Upper lobe of left lung (tissue), 6 donors: ENCODE data around the gene CMTM8. TPM values are rescaled to one million over a fixed set of nuclear protein-coding genes. Genes with fewer than 3 reads are reported as not detected.
A peak's percentile ranks its signal among the peaks of the same experiment; 100 is the strongest.

ENCODE experiments used
- ATAC-seq, 2 donors: fragments of 200-7000 bp; cut with Tn5 transposase; one replicate each; pipeline ENCODE4 v1.9.1; 2022; ENCODE audit warnings: mild to moderate bottlenecking in 2 of 2, moderate library complexity in 2 of 2; ENCODE audit not compliant: low FRiP score in 2 of 2
- DNase-seq, 2 donors: peaks; one replicate each; pipeline ENCODE4 v3.0.0-alpha.2; 2019 to 2020
- H3K27ac ChIP-seq, 4 donors: fragments of 200-600 bp; sonication (generic); one replicate each; pipeline ENCODE4 v1.5.1; 2016 to 2019
- H3K27me3 ChIP-seq, 4 donors: fragments of 200-600 bp; sonication (generic); one replicate each; pipeline ENCODE4 v1.5.1; 2017 to 2019
- H3K36me3 ChIP-seq, 4 donors: fragments of 200-600 bp; sonication (generic); one replicate each; pipeline ENCODE4 v1.5.1; 2016 to 2019
- H3K4me1 ChIP-seq, 4 donors: fragments of 200-600 bp; sonication (generic); one replicate each; pipeline ENCODE4 v1.5.1; 2018 to 2019
- H3K4me3 ChIP-seq, 4 donors: fragments of 200-600 bp; sonication (generic); one replicate each; pipeline ENCODE4 v1.5.1; 2017 to 2019; ENCODE audit warnings: mild to moderate bottlenecking in 2 of 4, moderate library complexity in 1 of 4
- H3K9me3 ChIP-seq, 4 donors: fragments of 200-600 bp; sonication (generic); one replicate each; pipeline ENCODE4 v1.5.1; 2018 to 2019
- CTCF ChIP-seq, 6 experiments: fragments of 450-650 bp in 4 of 6; fragments of 200-600 bp in 2 of 6; sonication (generic) in 2 of 6; IDR thresholded peaks; one replicate each; pipeline ENCODE4 v1.5.1; 2016 to 2019; ENCODE audit warnings: antibody characterized with exemption in 6 of 6
- EP300 ChIP-seq, 4 donors: sonication (generic); formaldehyde crosslinking; IDR thresholded peaks; one replicate each; pipeline ENCODE4 v1.5.1; 2017; ENCODE audit warnings: antibody characterized with exemption in 4 of 4, control low read depth in 2 of 4
- POLR2A ChIP-seq, 4 donors: fragments of 450-650 bp; IDR thresholded peaks; one replicate each; pipeline ENCODE4 v1.5.1; 2016 to 2017; ENCODE audit warnings: antibody characterized with exemption in 4 of 4, mild to moderate bottlenecking in 2 of 4
- POLR2AphosphoS5 ChIP-seq, 2 donors: sonication (generic); formaldehyde crosslinking; IDR thresholded peaks; one replicate each; pipeline ENCODE4 v1.5.1; 2017; ENCODE audit warnings: antibody characterized with exemption in 2 of 2
- WGBS, 2 donors: methylation state at CpG; one replicate each; pipeline ENCODE4 v1.1.5; 2017 to 2018; 5-methylcytosine and 5-hydroxymethylcytosine counted together
- total RNA-seq, 6 donors: library from RNA; depleted of rRNA in 4 of 6; stranded (reverse); fragments of >200 nt in 4 of 6; gene quantifications; one replicate each; pipeline versions ENCODE4 v1.1.0 to v1.2.1, GENCODE V29; 2016 to 2021
- donor health status: DM: no; HTN: no; CAD: no; lungs with moderate emphysema.
- donor health status: DM: no; HTN: yes; CAD: no; lungs with severe emphysema.

The CMTM8 gene
- total RNA-seq, 6 donors from 2014 or later = 10.5 to 28.9 (median 19.6) TPM

- no peak overlapping the region for H3K27ac ChIP-seq
- no peak for DNase-seq
- no peaks in the 10 kb centered on the region for H3K36me3 ChIP-seq
- H3K27me3 ChIP-seq = no peaks in the 10 kb centered on the region
- WGBS, 2 donors = 71 to 75% methylated on average over 3 of the region's 3 CpGs
- H3K4me1 ChIP-seq = peaks cover 8 to 31% (median 18%) of the 10 kb centered on the region in 4 donors
- TF ChIP-seq CTCF (IDR thresholded peaks at IDR 0.05) (no peak), POLR2A (IDR thresholded peaks at IDR 0.05) (no peak), POLR2AphosphoS5 (IDR thresholded peaks at IDR 0.05) (no peak), EP300 (IDR thresholded peaks at IDR 0.05) (no peak)
- H3K9me3 ChIP-seq = no peaks in the 10 kb centered on the region
- H3K4me3 ChIP-seq = no peak overlapping the region
- ATAC-seq = no peak
Measured at GRCh38 chr3:32290619-32291018, 52.1 kb downstream of the CMTM8 start.

- Histone ChIP-seq H3K9me3 (no peaks in the 10 kb centered on the region), H3K4me3 (no peak overlapping the region), H3K27me3 (no peaks in the 10 kb centered on the region), H3K27ac (no peak overlapping the region), H3K36me3 (no peaks in the 10 kb centered on the region), H3K4me1 (peaks cover 0 to 28% (median 13%) of the 10 kb centered on the region in 4 donors)
- TF ChIP-seq POLR2AphosphoS5 (IDR thresholded peaks at IDR 0.05) (no peak), CTCF (IDR thresholded peaks at IDR 0.05) (no peak), POLR2A (IDR thresholded peaks at IDR 0.05) (no peak), EP300 (IDR thresholded peaks at IDR 0.05) (no peak)
- 60 to 74% methylated on average over 7 of the region's 7 CpGs for WGBS, 2 donors
- ATAC-seq (no peak), DNase-seq (no peak)
Measured at GRCh38 chr3:32292085-32292796, 53.8 kb downstream of the CMTM8 start.

GRCh38 chr3:32293903-32294302 lies 55.4 kb downstream of the CMTM8 start:
- no peaks in the 10 kb centered on the region for H3K9me3 ChIP-seq
- H3K27ac ChIP-seq = no peak overlapping the region
- TF ChIP-seq POLR2AphosphoS5 (IDR thresholded peaks at IDR 0.05) (no peak), CTCF (IDR thresholded peaks at IDR 0.05) (no peak), POLR2A (IDR thresholded peaks at IDR 0.05) (no peak), EP300 (IDR thresholded peaks at IDR 0.05) (no peak)
- H3K4me3 ChIP-seq = no peak overlapping the region
- no peaks in the 10 kb centered on the region for H3K36me3 ChIP-seq
- no peaks in the 10 kb centered on the region for H3K27me3 ChIP-seq
- ATAC-seq = no peak
- DNase-seq = peak in 1 of 2 donors; percentile 48
- H3K4me1 ChIP-seq = peaks cover 0 to 30% (median 13%) of the 10 kb centered on the region in 4 donors
- WGBS, 2 donors = 42 to 55% methylated on average over 3 of the region's 3 CpGs

GRCh38 chr3:32296251-32297204 lies 58.0 kb downstream of the CMTM8 start:
- Histone ChIP-seq H3K27ac (no peak overlapping the region), H3K27me3 (no peaks in the 10 kb centered on the region), H3K4me3 (no peak overlapping the region), H3K36me3 (no peaks in the 10 kb centered on the region), H3K9me3 (no peaks in the 10 kb centered on the region), H3K4me1 (peaks cover 0 to 29% (median 13%) of the 10 kb centered on the region in 4 donors)
- TF ChIP-seq POLR2AphosphoS5 (IDR thresholded peaks at IDR 0.05) (no peak), EP300 (IDR thresholded peaks at IDR 0.05) (no peak), POLR2A (IDR thresholded peaks at IDR 0.05) (no peak), CTCF (IDR thresholded peaks at IDR 0.05) (peak; percentile 73 to 91 (median 81))
- 27 to 34% methylated on average over 8 of the region's 8 CpGs for WGBS, 2 donors
- DNase-seq (peak in 1 of 2 donors; percentile 73), ATAC-seq (peak; percentile 90 to 93)
